SU-DHL-6 (cell line): ENCODE results near the gene ANGPTL7.

ENCODE experiments used
- EZH2phosphoT487 ChIP-seq: fragments of 200-600 bp; sonication (generic), shearing (Covaris generic); conservative IDR thresholded peaks from 2 replicates; pipeline ENCODE4 v1.6.1; 2018; ENCODE audit warnings: mild to moderate bottlenecking, antibody characterized with exemption, low read length, moderate library complexity, mixed read lengths
- TF ChIP-seq, protein P1 (sequence below): fragments of 200-600 bp; sonication (generic); IDR thresholded peaks from one replicate; pipeline ENCODE4 v1.5.1; 2017; ENCODE audit warnings: antibody characterized with exemption, mild to moderate bottlenecking, low read length, moderate library complexity; ENCODE audit not compliant: insufficient read depth, poor library complexity, severe bottlenecking

DNA sequence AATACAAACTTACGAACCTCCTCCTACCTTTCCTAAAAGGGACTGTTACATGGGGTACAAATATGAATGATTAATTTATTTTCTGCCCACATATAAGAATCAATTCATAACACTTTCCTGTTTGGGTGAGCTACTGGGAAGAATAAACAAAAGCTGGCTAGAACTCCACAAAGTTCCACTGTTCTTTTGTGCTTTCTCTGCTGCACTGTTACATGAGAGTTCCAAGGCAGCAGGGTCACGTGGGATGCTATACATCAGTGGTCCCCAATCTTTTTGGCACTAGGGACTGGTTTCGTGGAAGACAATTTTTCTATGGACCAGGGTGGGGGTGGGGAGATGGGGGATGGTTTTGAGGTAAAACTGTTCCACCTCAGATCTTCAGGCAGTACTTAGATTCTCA lies 2.2 kb upstream of the ANGPTL7 start:
- TF ChIP-seq, protein P1, sequence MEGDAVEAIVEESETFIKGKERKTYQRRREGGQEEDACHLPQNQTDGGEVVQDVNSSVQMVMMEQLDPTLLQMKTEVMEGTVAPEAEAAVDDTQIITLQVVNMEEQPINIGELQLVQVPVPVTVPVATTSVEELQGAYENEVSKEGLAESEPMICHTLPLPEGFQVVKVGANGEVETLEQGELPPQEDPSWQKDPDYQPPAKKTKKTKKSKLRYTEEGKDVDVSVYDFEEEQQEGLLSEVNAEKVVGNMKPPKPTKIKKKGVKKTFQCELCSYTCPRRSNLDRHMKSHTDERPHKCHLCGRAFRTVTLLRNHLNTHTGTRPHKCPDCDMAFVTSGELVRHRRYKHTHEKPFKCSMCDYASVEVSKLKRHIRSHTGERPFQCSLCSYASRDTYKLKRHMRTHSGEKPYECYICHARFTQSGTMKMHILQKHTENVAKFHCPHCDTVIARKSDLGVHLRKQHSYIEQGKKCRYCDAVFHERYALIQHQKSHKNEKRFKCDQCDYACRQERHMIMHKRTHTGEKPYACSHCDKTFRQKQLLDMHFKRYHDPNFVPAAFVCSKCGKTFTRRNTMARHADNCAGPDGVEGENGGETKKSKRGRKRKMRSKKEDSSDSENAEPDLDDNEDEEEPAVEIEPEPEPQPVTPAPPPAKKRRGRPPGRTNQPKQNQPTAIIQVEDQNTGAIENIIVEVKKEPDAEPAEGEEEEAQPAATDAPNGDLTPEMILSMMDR = no peak
- TF ChIP-seq EZH2phosphoT487 = no peak
